Suprapubic skin (tissue), 4 donors: ENCODE results near the gene AQR.

Experiments
- EP300 ChIP-seq: sonication (generic); formaldehyde crosslinking; IDR thresholded peaks from one replicate; pipeline ENCODE4 v1.6.1; 2017; ENCODE audit warnings: antibody characterized with exemption
- POLR2A ChIP-seq, 2 donors: fragments of 450-650 bp; IDR thresholded peaks; one replicate each; pipeline ENCODE4 v1.6.1; 2017; ENCODE audit warnings: antibody characterized with exemption in 2 of 2, mild to moderate bottlenecking in 2 of 2, moderate library complexity in 2 of 2
- POLR2AphosphoS5 ChIP-seq, 3 donors: sonication (generic); formaldehyde crosslinking; IDR thresholded peaks; one replicate each; pipeline ENCODE4 v1.6.1; 2017; ENCODE audit warnings: antibody characterized with exemption in 3 of 3
- TF ChIP-seq, protein P1 (sequence below), 2 donors: fragments of 200-600 bp in 1 of 2; fragments of 450-650 bp in 1 of 2; sonication (generic) in 1 of 2; IDR thresholded peaks; one replicate each; pipeline ENCODE4 v1.5.1; 2016 to 2019; ENCODE audit warnings: antibody characterized with exemption in 2 of 2, mild to moderate bottlenecking in 1 of 2, moderate library complexity in 1 of 2

DNA sequence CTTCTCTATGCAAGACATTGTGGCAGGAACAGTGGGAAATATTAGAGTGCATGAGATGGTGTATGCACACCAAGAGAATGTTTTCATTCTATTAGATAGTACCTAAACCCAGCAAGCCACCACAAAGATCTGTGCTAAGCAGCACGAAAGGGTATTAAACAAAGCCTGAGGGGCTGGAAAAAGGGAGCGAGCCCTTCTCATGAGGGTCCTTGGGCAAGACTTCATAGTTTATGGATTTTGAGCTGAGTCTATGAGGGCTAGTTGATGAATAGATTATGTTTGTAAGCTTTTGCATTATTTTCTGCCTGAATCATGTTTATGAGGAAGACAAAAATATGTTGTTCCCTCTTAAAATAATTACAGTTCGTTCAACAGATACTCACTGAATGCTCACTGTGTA lies 164.8 kb downstream of the AQR start:
- TF ChIP-seq POLR2AphosphoS5 (IDR thresholded peaks at IDR 0.05) = no peak
- TF ChIP-seq, protein P1, sequence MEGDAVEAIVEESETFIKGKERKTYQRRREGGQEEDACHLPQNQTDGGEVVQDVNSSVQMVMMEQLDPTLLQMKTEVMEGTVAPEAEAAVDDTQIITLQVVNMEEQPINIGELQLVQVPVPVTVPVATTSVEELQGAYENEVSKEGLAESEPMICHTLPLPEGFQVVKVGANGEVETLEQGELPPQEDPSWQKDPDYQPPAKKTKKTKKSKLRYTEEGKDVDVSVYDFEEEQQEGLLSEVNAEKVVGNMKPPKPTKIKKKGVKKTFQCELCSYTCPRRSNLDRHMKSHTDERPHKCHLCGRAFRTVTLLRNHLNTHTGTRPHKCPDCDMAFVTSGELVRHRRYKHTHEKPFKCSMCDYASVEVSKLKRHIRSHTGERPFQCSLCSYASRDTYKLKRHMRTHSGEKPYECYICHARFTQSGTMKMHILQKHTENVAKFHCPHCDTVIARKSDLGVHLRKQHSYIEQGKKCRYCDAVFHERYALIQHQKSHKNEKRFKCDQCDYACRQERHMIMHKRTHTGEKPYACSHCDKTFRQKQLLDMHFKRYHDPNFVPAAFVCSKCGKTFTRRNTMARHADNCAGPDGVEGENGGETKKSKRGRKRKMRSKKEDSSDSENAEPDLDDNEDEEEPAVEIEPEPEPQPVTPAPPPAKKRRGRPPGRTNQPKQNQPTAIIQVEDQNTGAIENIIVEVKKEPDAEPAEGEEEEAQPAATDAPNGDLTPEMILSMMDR (IDR thresholded peaks at IDR 0.05) = no peak
- no peak for TF ChIP-seq EP300
- no peak for TF ChIP-seq POLR2A (IDR thresholded peaks at IDR 0.05)
